ENCODE data around the gene KRTAP13-2. TPM values are rescaled to one million over a fixed set of nuclear protein-coding genes. Genes with fewer than 3 reads are reported as not detected.
A peak's percentile ranks its signal among the peaks of the same experiment; 100 is the strongest.

KRTAP13-2 gene, protein sequence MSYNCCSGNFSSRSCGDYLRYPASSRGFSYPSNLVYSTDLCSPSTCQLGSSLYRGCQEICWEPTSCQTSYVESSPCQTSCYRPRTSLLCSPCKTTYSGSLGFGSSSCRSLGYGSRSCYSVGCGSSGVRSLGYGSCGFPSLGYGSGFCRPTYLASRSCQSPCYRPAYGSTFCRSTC
- total RNA-seq (under 1 TPM in 1 of 9 donors, not detected in 8; 0.41 TPM), polyA plus RNA-seq (not detected)
- long read RNA-seq, donor 1, result 0 reads
- long read RNA-seq, donor 2, result 0 reads
- long read RNA-seq, donor 3, result 0 reads
- long read RNA-seq, donor 4, result 0 reads
- long read RNA-seq, donor 5, result 0 reads
- long read RNA-seq, donor 6, result 0 reads
- long read RNA-seq, donor 7, result 0 reads
- long read RNA-seq, donor 8, result 0 reads
- long read RNA-seq, donor 9, result 0 reads
- long read RNA-seq, donor 10, result 0 reads

- H3K36me3 ChIP-seq (replicated peaks in 1 of 2), result no peaks in the 10 kb centered on the region
- intact Hi-C loops (cut with DNase I), result no loop called here
- no peak for DNase-seq
- no peak within 1 kb of the TSS for H3K27ac ChIP-seq
- no peaks in the 10 kb centered on the region for H3K27me3 ChIP-seq
- H3K4me3 ChIP-seq, result no peak within 1 kb of the TSS
- H3K9me3 ChIP-seq (replicated peaks in 1 of 3), result no peaks in the 10 kb centered on the region
- 73 to 80% (median 75%) methylated on average over 5 of the region's 5 CpGs for WGBS, 4 donors
- TF ChIP-seq POLR2A (IDR thresholded peaks at IDR 0.05), result no peak
- TF ChIP-seq, protein P1, sequence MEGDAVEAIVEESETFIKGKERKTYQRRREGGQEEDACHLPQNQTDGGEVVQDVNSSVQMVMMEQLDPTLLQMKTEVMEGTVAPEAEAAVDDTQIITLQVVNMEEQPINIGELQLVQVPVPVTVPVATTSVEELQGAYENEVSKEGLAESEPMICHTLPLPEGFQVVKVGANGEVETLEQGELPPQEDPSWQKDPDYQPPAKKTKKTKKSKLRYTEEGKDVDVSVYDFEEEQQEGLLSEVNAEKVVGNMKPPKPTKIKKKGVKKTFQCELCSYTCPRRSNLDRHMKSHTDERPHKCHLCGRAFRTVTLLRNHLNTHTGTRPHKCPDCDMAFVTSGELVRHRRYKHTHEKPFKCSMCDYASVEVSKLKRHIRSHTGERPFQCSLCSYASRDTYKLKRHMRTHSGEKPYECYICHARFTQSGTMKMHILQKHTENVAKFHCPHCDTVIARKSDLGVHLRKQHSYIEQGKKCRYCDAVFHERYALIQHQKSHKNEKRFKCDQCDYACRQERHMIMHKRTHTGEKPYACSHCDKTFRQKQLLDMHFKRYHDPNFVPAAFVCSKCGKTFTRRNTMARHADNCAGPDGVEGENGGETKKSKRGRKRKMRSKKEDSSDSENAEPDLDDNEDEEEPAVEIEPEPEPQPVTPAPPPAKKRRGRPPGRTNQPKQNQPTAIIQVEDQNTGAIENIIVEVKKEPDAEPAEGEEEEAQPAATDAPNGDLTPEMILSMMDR (IDR thresholded peaks at IDR 0.05), result no peak
- H3K4me1 ChIP-seq (replicated peaks in 1 of 2), result no peaks in the 10 kb centered on the region
Measured at GRCh38 chr21:30372139-30372770, at the start of gene KRTAP13-2. TSS of gene KRTAP13-2 (minus strand) at chr21:30372271. CDS start at chr21:30372213, 58 bp downstream.

DNA sequence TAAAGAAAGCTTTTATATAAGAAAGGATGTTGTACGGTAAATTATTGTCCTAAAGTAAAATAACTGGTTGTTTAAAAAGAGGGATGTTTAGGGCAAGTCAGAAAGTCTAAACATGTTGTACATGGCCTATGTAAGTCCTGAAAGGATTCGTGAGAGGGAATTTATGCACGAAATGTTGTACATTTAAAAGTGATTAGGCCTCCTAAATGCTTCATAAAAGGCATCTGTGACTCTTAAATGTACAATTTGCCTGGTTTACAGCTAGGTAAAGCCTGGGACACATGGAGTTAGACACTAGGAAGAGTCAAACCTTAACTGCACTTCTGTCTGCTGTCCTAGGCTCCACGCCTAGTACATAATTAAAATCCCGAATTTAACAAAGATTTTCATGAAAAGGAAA, 43.9 kb upstream of the KRTAP13-2 start:
- Histone ChIP-seq H3K36me3 (replicated peaks in 1 of 2) (no peaks in the 10 kb centered on the region), H3K9me3 (replicated peaks in 1 of 3) (no peaks in the 10 kb centered on the region), H3K4me3 (no peak overlapping the region), H3K27ac (no peak overlapping the region), H3K4me1 (replicated peaks in 1 of 2) (no peaks in the 10 kb centered on the region), H3K27me3 (no peaks in the 10 kb centered on the region)
- WGBS, 4 donors, result 63 to 71% (median 64%) methylated on average over 5 of the region's 5 CpGs
- TF ChIP-seq, protein P1 (IDR thresholded peaks at IDR 0.05), result no peak
- no peak for TF ChIP-seq POLR2A (IDR thresholded peaks at IDR 0.05)
- intact Hi-C loops (cut with DNase I), result no loop called here
- DNase-seq, result no peak

GRCh38 chr21:30408782-30409494, 36.9 kb upstream of the KRTAP13-2 start:
- WGBS, 4 donors, result 26 to 41% (median 36%) methylated on average over 11 to 14 of the region's 14 CpGs
- no peak for TF ChIP-seq POLR2A (IDR thresholded peaks at IDR 0.05)
- TF ChIP-seq, protein P1 (IDR thresholded peaks at IDR 0.05), result no peak
- intact Hi-C loops (cut with DNase I), result no loop called here

GRCh38 chr21:30395731-30396130, 23.7 kb upstream of the KRTAP13-2 start, which contains the start of gene KRTAP13-1:
TSS of gene KRTAP13-1 (plus strand) at chr21:30396031. CDS start at chr21:30396087, 56 bp downstream.
- Histone ChIP-seq H3K4me1 (replicated peaks in 1 of 2) (no peaks in the 10 kb centered on the region), H3K4me3 (no peak within 1 kb of the TSS), H3K36me3 (replicated peaks in 1 of 2) (no peaks in the 10 kb centered on the region), H3K27me3 (no peaks in the 10 kb centered on the region), H3K27ac (no peak within 1 kb of the TSS), H3K9me3 (replicated peaks in 1 of 3) (no peaks in the 10 kb centered on the region)
- TF ChIP-seq POLR2A (IDR thresholded peaks at IDR 0.05), result no peak
- TF ChIP-seq, protein P1 (IDR thresholded peaks at IDR 0.05), result no peak
- DNase-seq, result no peak
- 43 to 58% (median 52%) methylated on average over 4 of the region's 4 CpGs for WGBS, 4 donors
- intact Hi-C loops (cut with DNase I), result no loop called here

More at GRCh38 chr21:30408782-30409494, 36.9 kb upstream of the KRTAP13-2 start:
- peak in 1 of 7 donors; percentile 8 for DNase-seq
- no peaks in the 10 kb centered on the region for H3K4me1 ChIP-seq (replicated peaks in 1 of 2)
- H3K36me3 ChIP-seq (replicated peaks in 1 of 2), result no peaks in the 10 kb centered on the region
- H3K4me3 ChIP-seq, result no peak overlapping the region
- H3K27ac ChIP-seq, result no peak overlapping the region
- no peaks in the 10 kb centered on the region for H3K27me3 ChIP-seq
- H3K9me3 ChIP-seq (replicated peaks in 1 of 3), result no peaks in the 10 kb centered on the region

Data from adrenal gland (tissue), 19 donors.